Measurements from ENCODE around the gene DDX47.
"Not testable (repeated sequence)": the region's sequence is repeated elsewhere in the genome, so short reads cannot be mapped to it uniquely, and the experiment has no call there.

DDX47 gene

DNA sequence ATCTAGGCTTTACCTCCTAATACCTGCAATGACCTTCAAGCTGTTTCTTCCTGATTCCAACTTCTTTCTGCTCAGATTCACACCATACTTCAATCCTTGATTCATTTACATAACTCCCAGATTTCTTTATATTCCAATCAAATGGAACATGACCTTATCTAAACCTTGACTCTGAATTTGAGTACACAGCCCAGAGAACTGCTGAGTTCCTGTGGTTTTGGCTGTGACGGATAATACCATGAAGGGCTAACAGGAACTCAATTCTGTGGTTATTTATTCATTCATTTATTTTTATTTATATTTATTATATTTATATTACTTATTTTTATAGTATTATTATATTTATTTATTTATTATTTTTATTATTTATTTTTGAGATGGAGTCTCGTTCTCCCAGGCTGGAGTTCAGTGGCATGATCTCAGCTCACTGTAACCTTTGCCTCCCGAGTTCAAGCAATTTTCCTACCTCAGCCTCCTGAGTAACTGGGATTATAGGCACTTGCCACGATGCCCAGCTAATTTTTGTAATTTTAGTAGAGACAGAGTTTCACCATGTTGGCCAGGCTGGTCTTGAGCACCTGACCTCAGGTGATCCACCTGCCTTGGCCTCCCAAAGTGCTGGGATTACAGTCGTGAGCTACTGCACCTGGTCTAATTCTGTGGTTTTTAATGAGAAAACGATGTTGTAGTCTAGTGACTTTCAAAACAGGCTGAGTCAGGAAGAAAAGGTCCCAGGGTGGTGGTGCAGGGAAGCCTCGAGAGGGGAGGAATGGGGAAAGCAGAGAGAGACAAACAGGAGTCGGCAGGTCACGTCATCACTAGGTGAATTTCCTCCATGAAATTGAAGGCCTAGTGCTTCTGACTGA is 16.0 kb upstream of the DDX47 start:
- TF ChIP-seq, protein P1, sequence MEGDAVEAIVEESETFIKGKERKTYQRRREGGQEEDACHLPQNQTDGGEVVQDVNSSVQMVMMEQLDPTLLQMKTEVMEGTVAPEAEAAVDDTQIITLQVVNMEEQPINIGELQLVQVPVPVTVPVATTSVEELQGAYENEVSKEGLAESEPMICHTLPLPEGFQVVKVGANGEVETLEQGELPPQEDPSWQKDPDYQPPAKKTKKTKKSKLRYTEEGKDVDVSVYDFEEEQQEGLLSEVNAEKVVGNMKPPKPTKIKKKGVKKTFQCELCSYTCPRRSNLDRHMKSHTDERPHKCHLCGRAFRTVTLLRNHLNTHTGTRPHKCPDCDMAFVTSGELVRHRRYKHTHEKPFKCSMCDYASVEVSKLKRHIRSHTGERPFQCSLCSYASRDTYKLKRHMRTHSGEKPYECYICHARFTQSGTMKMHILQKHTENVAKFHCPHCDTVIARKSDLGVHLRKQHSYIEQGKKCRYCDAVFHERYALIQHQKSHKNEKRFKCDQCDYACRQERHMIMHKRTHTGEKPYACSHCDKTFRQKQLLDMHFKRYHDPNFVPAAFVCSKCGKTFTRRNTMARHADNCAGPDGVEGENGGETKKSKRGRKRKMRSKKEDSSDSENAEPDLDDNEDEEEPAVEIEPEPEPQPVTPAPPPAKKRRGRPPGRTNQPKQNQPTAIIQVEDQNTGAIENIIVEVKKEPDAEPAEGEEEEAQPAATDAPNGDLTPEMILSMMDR (conservative IDR thresholded peaks at IDR 0.05): no peak
- TF ChIP-seq ZFX (IDR thresholded peaks at IDR 0.05): no peak
- no peak overlapping the region for H3K27ac ChIP-seq

DNA sequence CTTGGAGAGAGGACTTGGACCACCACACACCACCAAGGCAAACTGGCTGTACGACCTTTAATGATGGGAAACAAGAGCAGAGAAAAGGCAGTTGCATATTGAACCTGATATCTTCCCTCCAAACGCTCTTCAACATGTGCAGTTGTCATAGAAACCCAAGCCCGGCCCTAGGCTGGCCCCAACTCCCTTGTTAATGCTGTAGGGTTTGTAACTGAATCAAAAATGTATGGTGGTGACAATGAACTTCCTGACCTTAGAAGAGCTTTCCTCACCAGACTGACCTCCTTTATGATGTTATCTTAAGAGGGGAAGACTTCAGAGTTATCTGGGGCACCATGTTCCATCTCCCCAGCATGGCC is 15.4 kb upstream of the DDX47 start:
- no peak overlapping the region for H3K27ac ChIP-seq

DNA sequence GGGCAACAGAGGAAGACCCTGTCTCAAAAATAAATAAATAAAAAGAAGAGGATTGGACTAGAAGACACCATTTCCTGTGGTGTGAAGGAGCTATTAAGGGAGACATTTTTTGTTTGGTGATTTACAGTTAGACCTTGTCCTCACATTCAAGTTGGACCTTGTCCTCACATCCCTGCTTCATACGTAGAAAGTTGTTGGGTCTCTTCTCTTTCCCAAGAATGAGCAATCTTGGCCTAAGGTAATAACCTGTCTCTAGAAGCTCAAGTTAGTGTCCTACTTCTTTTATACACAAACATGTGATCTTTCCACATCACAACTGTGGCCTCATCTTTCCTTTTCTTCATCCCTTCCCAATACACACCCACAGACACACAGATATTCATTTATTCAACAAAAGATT is 14.7 kb upstream of the DDX47 start:
- TF ChIP-seq, protein P1 (conservative IDR thresholded peaks at IDR 0.05): no peak
- no peak for TF ChIP-seq ZFX (IDR thresholded peaks at IDR 0.05)
- H3K27ac ChIP-seq: no peak overlapping the region

More for the DNA sequence above, 15.4 kb upstream of the DDX47 start:
- TF ChIP-seq ZFX (IDR thresholded peaks at IDR 0.05): no peak
- TF ChIP-seq, protein P1 (conservative IDR thresholded peaks at IDR 0.05): no peak

DNA sequence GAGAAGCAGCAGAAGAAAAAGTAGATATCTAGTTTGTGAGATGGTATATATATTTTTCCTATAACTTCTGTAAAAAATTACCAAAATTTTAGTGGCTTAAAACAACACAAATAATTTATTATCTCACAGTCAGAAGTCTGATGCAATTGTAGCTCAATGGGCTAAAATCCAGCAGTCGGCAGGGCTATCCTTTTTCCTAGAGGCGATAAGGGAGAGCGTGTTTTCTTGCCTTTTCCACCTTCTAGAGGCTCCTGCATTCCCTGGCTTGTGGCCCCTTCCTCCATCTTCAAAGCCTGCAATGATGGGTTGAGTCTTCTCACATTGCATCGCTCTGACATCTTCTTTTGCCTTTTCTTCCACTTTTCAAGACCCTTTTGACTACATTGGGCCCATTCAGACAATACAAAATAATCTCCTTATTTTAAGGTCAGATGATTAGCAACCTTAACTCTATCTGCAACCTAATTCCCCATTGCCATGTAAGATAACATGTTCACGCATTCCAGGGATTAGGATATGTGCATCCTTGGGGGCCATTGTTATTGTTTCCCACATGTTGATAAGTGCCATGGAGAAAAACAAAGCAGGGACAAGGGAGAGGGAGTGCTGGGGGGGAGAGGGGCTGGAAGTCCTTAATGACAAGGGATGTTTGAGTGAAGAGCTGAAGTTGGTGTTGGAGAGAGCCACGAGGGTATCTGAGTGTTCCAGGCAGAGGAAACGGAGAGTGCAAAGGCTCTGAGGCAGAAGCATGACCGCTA is 13.8 kb upstream of the DDX47 start:
- TF ChIP-seq, protein P1 (conservative IDR thresholded peaks at IDR 0.05): no peak
- no peak for TF ChIP-seq ZFX (IDR thresholded peaks at IDR 0.05)
- H3K27ac ChIP-seq: no peak overlapping the region

DNA sequence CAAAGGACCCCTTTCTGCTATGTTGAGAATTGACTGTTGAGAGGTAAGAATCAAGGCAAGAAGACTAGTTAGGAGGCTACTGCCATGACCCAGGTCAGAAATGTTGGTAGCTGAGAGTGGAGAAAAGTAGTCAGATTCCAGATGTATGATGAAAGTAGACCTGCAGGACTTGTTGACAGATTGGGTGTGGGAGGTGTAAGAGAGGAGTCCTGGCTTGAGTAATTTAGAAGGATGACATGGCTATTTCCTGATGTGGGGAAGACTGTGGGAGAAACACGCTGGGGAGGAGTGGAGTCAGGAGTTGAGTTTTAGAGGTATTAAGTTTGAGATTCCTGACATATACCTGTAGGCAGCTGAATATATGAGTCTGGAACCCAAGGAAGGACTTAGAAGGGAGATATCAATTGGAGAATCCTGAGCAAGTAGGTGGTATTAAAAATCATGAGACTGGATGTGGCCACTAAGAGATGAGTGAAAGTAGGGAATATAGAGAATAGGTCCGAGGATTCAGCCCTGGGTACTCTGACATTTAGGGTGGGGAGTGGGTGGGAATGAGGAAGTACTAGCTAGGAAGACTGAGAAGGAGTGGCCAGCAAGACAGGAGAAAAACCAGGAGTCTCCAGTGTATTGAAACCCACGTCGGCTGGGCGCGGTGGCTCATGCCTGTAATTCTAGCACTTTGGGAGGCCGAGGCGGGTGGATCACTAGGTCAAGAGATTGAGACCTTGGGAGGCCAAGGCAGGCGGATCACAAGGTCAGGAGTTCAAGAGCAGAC is 12.6 kb upstream of the DDX47 start:
- TF ChIP-seq, protein P1 (conservative IDR thresholded peaks at IDR 0.05): no peak
- H3K27ac ChIP-seq: no peak overlapping the region

DNA sequence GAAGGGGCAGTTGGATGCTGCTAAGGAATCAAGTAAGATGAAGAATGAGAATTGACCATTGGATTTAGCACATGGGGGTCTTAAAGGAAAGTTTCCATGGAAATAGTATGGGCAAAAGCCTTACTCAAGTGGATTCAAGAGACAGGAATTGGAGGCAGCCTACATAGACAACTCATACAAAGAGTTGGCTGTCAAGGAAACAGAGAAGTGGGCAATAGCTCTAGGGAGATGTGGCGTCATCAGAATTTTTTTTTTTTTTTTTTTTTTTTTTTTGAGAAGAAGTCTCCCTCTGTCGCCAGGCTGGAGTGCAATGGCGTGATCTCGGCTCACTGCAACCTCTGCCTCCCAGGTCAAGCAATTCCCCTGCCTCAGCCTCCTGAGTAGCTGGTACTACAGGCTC is 11.5 kb upstream of the DDX47 start:
- H3K27ac ChIP-seq: not testable (repeated sequence)

DNA sequence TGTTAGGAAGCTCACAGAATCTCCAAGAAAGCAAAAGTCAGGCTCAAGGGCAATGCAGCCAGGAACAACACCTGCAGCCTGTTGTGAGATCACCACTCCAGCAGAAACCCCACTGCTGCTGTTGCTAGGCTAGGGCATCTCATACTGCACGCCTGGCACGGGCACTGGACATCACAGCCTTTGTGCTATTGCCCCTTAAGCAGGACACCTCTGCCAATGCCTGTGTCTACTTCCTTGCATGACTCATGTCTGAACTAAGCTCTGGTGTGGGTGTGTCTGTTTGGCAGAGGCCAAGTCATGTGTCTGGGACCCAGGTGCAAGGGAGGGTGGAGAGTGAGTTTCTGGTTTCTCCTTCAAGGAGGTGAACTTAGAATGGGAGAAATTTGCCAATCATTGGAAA is 10.0 kb upstream of the DDX47 start:
- H3K27ac ChIP-seq: no peak overlapping the region
- TF ChIP-seq ZFX (IDR thresholded peaks at IDR 0.05): no peak
- TF ChIP-seq, protein P1 (conservative IDR thresholded peaks at IDR 0.05): no peak
